ENCODE measurements around the gene EEF1AKMT4. TPM values are rescaled to one million over a fixed set of nuclear protein-coding genes. Genes with fewer than 3 reads are reported as not detected.

EEF1AKMT4 gene
- total and polyA plus RNA-seq, 2 of the 4 experiments (the other 2 are of a cell fraction) = 2.9 to 3.6 TPM

DNA sequence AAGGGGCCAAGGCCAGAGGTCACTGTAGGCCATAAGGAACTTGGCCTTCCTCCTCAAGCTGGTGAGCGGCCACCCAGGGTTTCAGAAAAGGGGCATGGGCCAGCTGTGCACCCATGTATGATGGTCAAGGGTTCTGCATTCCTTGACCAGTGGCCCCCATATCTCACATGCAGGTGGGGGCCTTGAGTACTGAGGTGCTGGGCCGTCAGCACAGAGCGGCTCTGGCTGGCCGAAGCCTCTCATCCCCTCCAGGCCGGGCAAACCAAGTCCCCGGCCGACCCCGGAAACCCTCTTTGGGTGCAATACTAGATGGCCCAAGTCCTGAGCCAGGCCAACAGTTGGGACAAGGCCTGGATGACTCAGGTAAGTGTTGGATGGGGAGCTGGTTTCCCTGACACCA lies 10.3 kb upstream of the EEF1AKMT4 start:
- Histone ChIP-seq H3K9me1 (ENCODE audit: insufficient read depth, low read length) (no peaks in the 10 kb centered on the region), H2BK5ac (ENCODE audit: low read depth, low read length, poor library complexity, severe bottlenecking) (no peak overlapping the region), H4K5ac (ENCODE audit: low read depth, low read length) (no peak overlapping the region), H2BK20ac (ENCODE audit: low read depth, low read length) (no peak overlapping the region), H3K18ac (ENCODE audit: low read depth, low read length) (no peak overlapping the region), H3K27me3 (ENCODE audit: control insufficient read depth, insufficient read depth, low read length) (peaks cover 14% of the 10 kb centered on the region; the same call in 1 of the 2 replicates), H3K4me2 (ENCODE audit: low read depth, low read length) (no peak overlapping the region), H4K20me1 (ENCODE audit: insufficient read depth, low read length) (peaks cover 14% of the 10 kb centered on the region), H3K9ac (ENCODE audit: low read depth, low read length) (no peak overlapping the region), H3K4me3 (ENCODE audit: insufficient read depth, low read depth, low read length) (no peak overlapping the region), H2AK9ac (replicated peaks; ENCODE audit: low read depth, low read length, poor library complexity) (no peak overlapping the region), H3K4me1 (ENCODE audit: control insufficient read depth, insufficient read depth, low read length) (no peaks in the 10 kb centered on the region), H2AFZ (replicated peaks; ENCODE audit: low read length, poor library complexity) (no peak overlapping the region), H2AK5ac (ENCODE audit: low read depth, low read length) (no peak overlapping the region), H2BK120ac (ENCODE audit: low read depth, low read length) (no peak overlapping the region), H3K27ac (ENCODE audit: insufficient read depth, low read length) (no peak overlapping the region), H3K4ac (ENCODE audit: low read depth, low read length) (no peak overlapping the region), H3K36me3 (ENCODE audit: control insufficient read depth, insufficient read depth, low read length) (peaks cover 18% of the 10 kb centered on the region), H3K56ac (ENCODE audit: extremely low read depth, insufficient read depth, low read length) (no peak overlapping the region), H3K79me1 (ENCODE audit: low read depth in 1 of 2, low read length in 2 of 2) (no peaks in the 10 kb centered on the region), H3K23ac (ENCODE audit: low read depth, low read length) (no peak overlapping the region), H3K9me3 (ENCODE audit: control insufficient read depth, insufficient read depth, low read length) (no peaks in the 10 kb centered on the region), H3K14ac (replicated peaks; ENCODE audit: low read depth, low read length) (no peak overlapping the region), H2BK15ac (ENCODE audit: low read depth, low read length) (no peak overlapping the region), H4K91ac (ENCODE audit: insufficient read depth, low read depth, low read length) (no peak overlapping the region), H4K8ac (ENCODE audit: low read depth in 2 of 2, low read length in 2 of 2) (no peak overlapping the region)
- dilution Hi-C loops (cut with HindIII; ENCODE audit: low sequenced_read_pairs, unreplicated experiment) = no loop called here
- intact Hi-C loops (cut with micrococcal nuclease) = no loop called here
- 96% methylated on average over 4 of the region's 8 CpGs; no CpG with 5 or more reads in 1 of the 2 experiments for WGBS, 2 experiments (ENCODE audit: extremely low coverage in 2 of 2, insufficient read length in 1 of 2)
- ATAC-seq (ENCODE audit: low read depth) = no peak
- BruUV-seq (replicated peaks) = no TSS peak
- TF ChIP-seq MAZ (IDR thresholded peaks at IDR 0.05; ENCODE audit: borderline replicate concordance, low read depth, low read length) (no peak), CHD1 (IDR thresholded peaks at IDR 0.05; ENCODE audit: low read depth, low read length) (no peak), SMC3 (IDR thresholded peaks at IDR 0.05; ENCODE audit: low read depth, low read length) (no peak), MXI1 (IDR thresholded peaks at IDR 0.05; ENCODE audit: borderline replicate concordance, low read depth, low read length) (no peak)
- POLR2A ChIA-PET (ENCODE audit: unreplicated experiment) = no interaction called here
- in situ Hi-C loops (cut with MboI; ENCODE audit: low sequenced_read_pairs) = no loop called here
- CTCF ChIA-PET = interaction anchor here (3.1 kb wide), 1 partner anchor 12 kb away, joined by 10 read pairs; no protein-coding TSS in a partner anchor
- DNase-seq = no peak

Data from IMR-90 (cell line).